Ovary (tissue), 9 donors: ENCODE measurements around the gene BIN1. TPM values are rescaled to one million over a fixed set of nuclear protein-coding genes. Genes with fewer than 3 reads are reported as not detected.
A peak's percentile ranks its signal among the peaks of the same experiment; 100 is the strongest.

Experiments used
- DNase-seq, 5 donors: peaks; one replicate each; pipeline ENCODE4 v3.0.0-alpha.2; 2019 to 2020
- H3K27ac ChIP-seq, 2 donors: fragments of 200-600 bp; one replicate each; pipeline versions ENCODE4 v1.5.1 to v1.8.0; 2019 to 2022
- H3K27me3 ChIP-seq: fragments of 200-600 bp; one replicate; pipeline ENCODE4 v1.8.0; 2022
- H3K36me3 ChIP-seq: fragments of 200-600 bp; sonication (generic); one replicate; pipeline ENCODE4 v1.5.1; 2019
- H3K4me1 ChIP-seq: one replicate; pipeline ENCODE4 v1.8.1; 2013; ENCODE audit warnings: mild to moderate bottlenecking, moderate library complexity; ENCODE audit not compliant: insufficient read depth
- H3K4me3 ChIP-seq: fragments of 200-600 bp; sonication (generic); one replicate; pipeline ENCODE4 v1.5.1; 2017
- H3K9me3 ChIP-seq, 2 donors: fragments of 200-600 bp in 1 of 2; sonication (generic) in 1 of 2; one replicate each; pipeline versions ENCODE4 v1.5.1 to v1.8.1; 2013 to 2019; ENCODE audit warnings: mild to moderate bottlenecking in 1 of 2, moderate library complexity in 1 of 2
- CTCF ChIP-seq, 3 donors: fragments of 450-650 bp in 2 of 3; fragments of 200-600 bp in 1 of 3; IDR thresholded peaks; one replicate each; pipeline versions ENCODE4 v1.5.1 to v1.8.0; 2016 to 2022; ENCODE audit warnings: antibody characterized with exemption in 3 of 3, mild to moderate bottlenecking in 1 of 3
- EP300 ChIP-seq: sonication (generic); formaldehyde crosslinking; IDR thresholded peaks from one replicate; pipeline ENCODE4 v1.6.1; 2017; ENCODE audit warnings: antibody characterized with exemption
- POLR2A ChIP-seq: fragments of 450-650 bp; IDR thresholded peaks from one replicate; pipeline ENCODE4 v1.6.1; 2017; ENCODE audit warnings: antibody characterized with exemption, mild to moderate bottlenecking, moderate library complexity
- WGBS, 3 donors: extraction: QIAGEN DNeasy Blood & Tissue Kit in 1 of 3; methylation state at CpG; one replicate each; pipeline versions ENCODE4 v1.1.5 to v1.1.7; 2013 to 2017; 5-methylcytosine and 5-hydroxymethylcytosine counted together
- intact Hi-C, 4 donors: fragments of 100-400 bp; cut with DNase I; formaldehyde crosslinking; loops; one replicate each; pipeline versions ENCODE4 v1.11.0 to v1.15.1; 2022 to 2023
- polyA plus RNA-seq, 2 donors: library from polyadenylated mRNA; stranded (reverse); fragments of 200-250 nt in 1 of 2; fragments of 350-450 nt in 1 of 2; fragmentation: Illumina TruSeq in 1 of 2; extraction: RNeasy Lipid Tissue Mini Kit (QIAGEN cat#74804) in 1 of 2; gene quantifications; one replicate each; pipeline ENCODE4 v1.2.3, GENCODE V29; 2013 to 2014
- total RNA-seq, 7 donors: library from RNA; depleted of rRNA in 2 of 7; stranded (reverse); fragments of >200 nt in 2 of 7; fragmentation: NEBNext Ultra II Directional in 3 of 7; extraction: Animal tissue kit (Norgen Biotek cat#: 25700) in 3 of 7; gene quantifications; one replicate each; pipeline versions ENCODE4 v1.1.0 to v1.2.4, GENCODE V29; 2016 to 2023
- donor health status: DM: no; HTN: no; CAD: no; lungs with moderate emphysema.
- donor health status: DM: no; HTN: no; CAD: no.
- donor health status: Bipolar disorder and iron deficiency.
- donor health status: DM: yes; HTN: yes; CAD: no.
- donor health status: DM: no; HTN: no; CAD: no.
- donor health status: DM: yes; HTN: yes; CAD: no.

The BIN1 gene
- total and polyA plus RNA-seq, 9 donors = 16.7 to 77.3 (median 54.0) TPM

GRCh38 chr2:127086990-127087790 lies 19.8 kb downstream of the BIN1 start:
- Histone ChIP-seq H3K36me3 (no peaks in the 10 kb centered on the region), H3K27me3 (no peaks in the 10 kb centered on the region), H3K9me3 (no peaks in the 10 kb centered on the region), H3K4me3 (peak overlapping the region; percentile 21), H3K27ac (peak overlapping the region; percentile 77 to 90), H3K4me1 (peaks cover 35% of the 10 kb centered on the region)
- DNase-seq = peak; percentile 92 to 95 (median 94)
- intact Hi-C loops = loop anchor here in 1 of 4 donors (10.0 kb wide), 1 partner anchor 68 kb away; no protein-coding TSS in a partner anchor
- TF ChIP-seq CTCF (IDR thresholded peaks at IDR 0.05) = no peak
- TF ChIP-seq EP300 = no peak
- peak; percentile 24 for TF ChIP-seq POLR2A
- WGBS, 3 donors = 2 to 6% (median 3%) methylated on average over 22 to 24 of the region's 24 CpGs

- H3K9me3 ChIP-seq = no peaks in the 10 kb centered on the region
- intact Hi-C loops = loop anchor here in 1 of 4 donors (10.0 kb wide), 1 partner anchor 70 kb away; no protein-coding TSS in a partner anchor
- WGBS, 3 donors = 60 to 68% (median 62%) methylated on average over 9 of the region's 9 CpGs
- TF ChIP-seq POLR2A (no peak), CTCF (IDR thresholded peaks at IDR 0.05) (no peak), EP300 (no peak)
- peaks cover 39% of the 10 kb centered on the region for H3K4me1 ChIP-seq
- H3K27ac ChIP-seq = peak overlapping the region; percentile 69 to 90
- no peak overlapping the region for H3K4me3 ChIP-seq
- no peaks in the 10 kb centered on the region for H3K36me3 ChIP-seq
- H3K27me3 ChIP-seq = no peaks in the 10 kb centered on the region
- DNase-seq = no peak
Measured at GRCh38 chr2:127085317-127085681, 21.7 kb downstream of the BIN1 start.

- intact Hi-C loops = loop anchor here in 1 of 4 donors (10.0 kb wide), 1 partner anchor 70 kb away; no protein-coding TSS in a partner anchor
- Histone ChIP-seq H3K9me3 (no peaks in the 10 kb centered on the region), H3K27ac (peak overlapping the region; percentile 69 to 90), H3K4me3 (peak overlapping the region; percentile 8), H3K27me3 (no peaks in the 10 kb centered on the region), H3K4me1 (peaks cover 38% of the 10 kb centered on the region), H3K36me3 (no peaks in the 10 kb centered on the region)
- WGBS, 3 donors = 35 to 49% (median 48%) methylated on average over 8 to 12 of the region's 12 CpGs
- TF ChIP-seq POLR2A (no peak), EP300 (no peak), CTCF (IDR thresholded peaks at IDR 0.05) (no peak)
- no peak for DNase-seq
Measured at GRCh38 chr2:127084611-127085316, 22.2 kb downstream of the BIN1 start.

GRCh38 chr2:127083819-127084503 lies 23.0 kb downstream of the BIN1 start:
- Histone ChIP-seq H3K4me3 (peak overlapping the region; percentile 8), H3K36me3 (no peaks in the 10 kb centered on the region), H3K9me3 (no peaks in the 10 kb centered on the region), H3K4me1 (peaks cover 40% of the 10 kb centered on the region), H3K27ac (peak overlapping the region; percentile 69 to 90), H3K27me3 (no peaks in the 10 kb centered on the region)
- peak; percentile 85 to 94 (median 90) for DNase-seq
- TF ChIP-seq CTCF (IDR thresholded peaks at IDR 0.05) (peak in 1 of 3 donors; percentile 63), EP300 (no peak), POLR2A (peak; percentile 20)
- WGBS, 3 donors = 9 to 23% (median 10%) methylated on average over 21 of the region's 21 CpGs
- intact Hi-C loops = loop anchor here in 1 of 4 donors (10.0 kb wide), 1 partner anchor 71 kb away; no protein-coding TSS in a partner anchor
